COLO668 (cell line): ENCODE data around the gene WDR43.
A peak's percentile ranks its signal among the peaks of the same experiment; 100 is the strongest.

Experiments used
- DNase-seq: peaks from one replicate; lab custom pipeline; 2025; ENCODE audit not compliant: unreplicated experiment; lab: John Stamatoyannopoulos, UW

WDR43 gene, protein sequence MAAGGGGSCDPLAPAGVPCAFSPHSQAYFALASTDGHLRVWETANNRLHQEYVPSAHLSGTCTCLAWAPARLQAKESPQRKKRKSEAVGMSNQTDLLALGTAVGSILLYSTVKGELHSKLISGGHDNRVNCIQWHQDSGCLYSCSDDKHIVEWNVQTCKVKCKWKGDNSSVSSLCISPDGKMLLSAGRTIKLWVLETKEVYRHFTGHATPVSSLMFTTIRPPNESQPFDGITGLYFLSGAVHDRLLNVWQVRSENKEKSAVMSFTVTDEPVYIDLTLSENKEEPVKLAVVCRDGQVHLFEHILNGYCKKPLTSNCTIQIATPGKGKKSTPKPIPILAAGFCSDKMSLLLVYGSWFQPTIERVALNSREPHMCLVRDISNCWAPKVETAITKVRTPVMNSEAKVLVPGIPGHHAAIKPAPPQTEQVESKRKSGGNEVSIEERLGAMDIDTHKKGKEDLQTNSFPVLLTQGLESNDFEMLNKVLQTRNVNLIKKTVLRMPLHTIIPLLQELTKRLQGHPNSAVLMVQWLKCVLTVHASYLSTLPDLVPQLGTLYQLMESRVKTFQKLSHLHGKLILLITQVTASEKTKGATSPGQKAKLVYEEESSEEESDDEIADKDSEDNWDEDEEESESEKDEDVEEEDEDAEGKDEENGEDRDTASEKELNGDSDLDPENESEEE

DNA sequence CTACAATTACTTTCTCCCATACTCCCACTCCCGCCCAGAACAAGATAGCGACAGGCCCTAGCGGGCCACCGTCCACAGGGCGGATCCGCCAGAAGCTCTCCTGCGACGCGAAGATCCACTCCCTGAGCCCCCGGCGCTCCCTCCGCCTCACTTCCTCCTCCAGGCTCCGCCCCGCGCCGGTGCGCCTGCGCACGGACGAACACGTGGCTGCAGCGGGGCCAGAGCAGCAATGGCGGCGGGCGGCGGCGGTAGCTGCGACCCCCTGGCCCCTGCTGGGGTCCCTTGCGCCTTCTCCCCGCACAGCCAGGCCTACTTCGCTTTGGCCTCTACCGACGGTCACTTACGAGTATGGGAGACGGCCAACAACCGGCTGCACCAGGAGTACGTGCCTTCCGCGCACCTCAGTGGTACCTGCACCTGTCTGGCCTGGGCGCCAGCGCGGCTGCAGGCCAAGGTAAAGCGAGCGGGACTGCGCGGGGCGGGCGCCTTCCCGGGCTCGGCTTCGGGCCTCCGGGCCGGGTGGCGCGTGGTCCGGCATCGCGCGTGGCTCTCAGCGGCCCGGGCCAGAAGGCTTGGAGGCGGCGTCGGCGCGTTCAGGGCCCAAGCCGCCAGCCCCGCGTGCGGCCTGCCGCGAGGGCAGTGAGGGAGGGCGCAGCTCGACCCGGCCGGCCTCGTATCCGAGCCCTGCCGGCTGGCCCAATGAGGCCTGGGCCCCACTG is at the start of gene WDR43:
Gene WDR43 (plus strand): TSS at position 198 of the 719 bp plus-strand sequence. CDS start 32 bp downstream, at position 230.
- DNase-seq = peak; percentile 98

DNA sequence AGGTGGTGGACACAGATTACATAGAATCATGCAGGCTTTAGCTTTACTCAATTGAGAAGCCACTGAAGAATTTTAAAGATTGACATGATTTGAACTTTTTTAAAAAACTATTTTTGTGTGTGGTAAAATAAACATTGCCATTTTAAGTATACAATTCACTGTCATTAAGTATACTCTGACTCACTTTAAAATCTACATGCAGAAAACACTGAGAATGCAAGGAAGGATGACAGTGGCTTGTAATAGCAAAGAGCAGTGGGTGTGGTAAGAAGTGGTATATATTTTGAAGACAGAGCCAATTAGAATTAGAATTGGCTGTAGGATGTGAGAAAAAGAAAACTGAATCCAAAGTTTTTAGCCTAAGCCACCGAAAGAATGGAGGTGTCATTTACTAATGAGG is 39.3 kb upstream of the WDR43 start:
- DNase-seq = no peak

DNA sequence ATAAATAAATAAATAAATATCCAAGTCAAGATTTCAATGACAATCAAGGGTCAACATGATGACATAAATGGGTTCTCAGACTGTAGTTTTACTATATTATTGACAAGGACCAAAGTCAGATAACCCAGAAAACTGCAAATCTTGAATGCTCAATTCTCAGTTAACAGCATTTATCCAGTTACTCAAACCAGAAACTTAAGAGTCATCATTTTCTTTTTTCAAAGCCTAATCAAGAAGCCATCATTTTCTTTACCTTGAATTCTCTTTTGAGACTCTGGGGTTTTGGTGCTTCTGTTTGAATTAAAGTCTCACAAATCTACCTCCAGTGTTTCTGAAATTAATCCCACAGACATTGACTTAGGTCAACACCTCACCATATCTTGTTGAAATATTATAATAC is 38.5 kb upstream of the WDR43 start:
- no peak for DNase-seq

DNA sequence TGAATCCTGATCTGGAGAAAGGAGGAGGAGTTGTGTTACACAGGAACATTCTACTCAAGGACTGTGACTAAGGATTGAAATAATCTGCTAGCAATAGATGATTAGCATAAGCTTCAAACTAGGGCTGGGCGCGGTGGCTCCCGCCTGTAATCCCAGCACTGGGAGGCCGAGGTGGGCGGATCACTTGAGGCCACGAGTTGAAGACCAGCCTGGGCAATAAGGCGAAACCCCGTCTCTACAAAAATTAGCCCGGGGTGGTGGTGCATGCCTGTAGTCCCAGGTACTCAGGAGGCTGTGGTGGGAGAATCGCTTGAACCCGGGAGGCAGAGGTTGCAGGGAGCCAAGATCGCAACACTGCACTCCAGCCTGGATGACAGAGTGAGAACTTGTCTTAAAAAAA is 25.9 kb upstream of the WDR43 start:
- no peak for DNase-seq

DNA sequence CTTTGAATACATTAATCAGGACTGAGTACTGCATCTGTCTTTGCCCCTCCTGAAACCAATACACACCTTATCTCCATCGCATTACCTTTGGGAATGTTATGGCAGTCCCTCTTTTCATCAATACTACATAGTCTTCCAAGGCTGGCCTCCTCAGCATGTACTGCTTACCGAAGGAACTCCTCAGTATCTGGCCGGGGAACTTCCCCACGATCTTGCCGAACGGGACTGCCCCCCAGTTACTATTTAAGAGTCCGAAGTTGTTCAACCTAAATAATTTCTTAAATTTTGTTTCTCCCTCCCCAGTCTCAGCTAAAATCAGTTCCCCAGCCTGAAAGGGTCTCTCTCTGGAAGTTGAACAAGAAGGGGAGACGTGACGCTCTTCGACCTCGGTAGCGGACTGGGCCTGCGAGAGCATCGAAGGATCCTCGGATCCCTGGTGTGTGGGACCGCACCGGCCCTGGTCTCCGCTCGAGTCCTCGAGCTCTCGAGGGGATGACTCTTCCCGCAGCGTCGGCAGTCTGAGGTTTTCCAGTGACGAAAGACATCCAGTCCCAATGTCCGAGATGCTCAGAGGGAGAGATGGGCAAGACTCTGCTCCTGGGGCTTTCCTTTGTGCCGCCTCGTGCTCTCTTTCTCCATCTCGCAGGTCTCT is 24.8 kb upstream of the WDR43 start:
- peak; percentile 43 for DNase-seq

DNA sequence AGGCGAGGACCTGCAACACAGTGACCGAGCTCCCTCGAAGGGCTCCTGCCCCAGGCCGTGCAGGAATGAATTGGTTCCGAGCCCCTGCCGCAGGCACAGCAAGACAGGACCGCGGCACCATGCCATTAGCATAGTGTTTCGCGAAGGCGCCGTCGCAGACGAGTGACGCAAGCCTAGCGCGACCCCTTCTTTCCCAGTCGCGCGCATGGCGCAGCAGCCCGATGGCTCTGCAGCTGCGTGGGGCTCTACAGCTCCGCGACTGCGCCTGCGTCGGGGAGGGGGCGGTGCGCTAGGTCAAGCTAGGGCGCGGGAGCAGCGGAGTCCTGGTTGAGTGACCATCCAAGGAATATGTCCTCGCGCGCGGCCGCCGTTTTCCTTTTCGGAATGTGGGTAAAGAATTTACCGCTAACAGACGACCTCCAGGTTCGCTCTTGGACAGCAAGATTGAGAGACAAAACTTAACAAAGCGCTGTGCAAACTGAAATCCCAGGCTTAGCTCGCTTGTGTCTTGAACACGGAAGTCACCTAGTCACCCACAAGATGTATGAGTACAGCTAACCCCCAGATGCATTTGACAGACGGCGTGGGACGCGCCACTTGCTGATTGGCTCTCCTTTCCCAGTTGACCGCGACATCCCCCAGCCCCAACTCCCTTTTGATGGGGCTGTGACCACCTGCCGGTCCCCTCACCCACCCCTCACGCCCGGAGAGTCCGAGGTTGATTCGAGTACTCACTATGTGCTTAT is 24.1 kb upstream of the WDR43 start, which contains the start of gene TRMT61B:
Gene TRMT61B (minus strand): TSS at position 164 of the 746 bp plus-strand sequence. CDS start 32 bp downstream, at position 132.
- DNase-seq = peak; percentile 97

DNA sequence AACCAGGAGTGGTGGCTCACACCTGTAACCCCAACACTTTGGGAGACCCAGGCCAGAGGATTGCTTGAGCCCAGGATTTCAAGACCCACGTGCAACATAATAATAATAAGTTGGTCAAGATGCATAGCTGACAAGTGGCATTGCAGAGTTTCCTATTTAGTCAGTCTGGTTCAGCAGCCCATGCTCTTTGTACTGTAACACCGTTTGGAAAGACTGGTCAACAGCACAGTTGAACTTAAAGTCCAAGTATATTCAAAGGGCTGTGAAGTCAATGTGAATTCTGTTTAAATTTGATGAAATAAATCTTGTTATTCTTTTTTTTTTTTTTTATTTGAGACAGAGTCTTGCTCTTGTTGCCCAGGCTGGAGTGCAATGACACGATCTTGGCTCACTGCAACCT is 22.8 kb upstream of the WDR43 start:
- no peak for DNase-seq

DNA sequence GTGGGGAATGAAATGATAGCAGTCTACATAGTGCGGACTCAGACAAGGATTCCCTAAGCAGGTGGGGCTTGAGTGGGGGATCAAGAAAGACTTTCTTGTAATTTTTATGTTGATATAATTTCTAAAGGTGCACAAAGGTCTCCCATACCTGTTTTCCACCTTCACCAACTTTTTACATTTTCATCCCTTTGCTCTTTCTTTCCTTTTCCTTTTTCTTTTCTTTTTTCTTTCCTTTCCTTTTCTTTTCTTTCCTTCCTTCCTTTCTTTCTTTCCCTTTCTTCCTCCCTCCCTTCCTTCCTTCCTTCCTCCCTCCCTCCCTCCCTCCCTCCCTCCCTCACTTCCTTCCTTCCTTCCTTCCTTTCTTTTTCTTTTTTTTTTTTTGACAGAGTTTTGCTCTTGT is 14.3 kb upstream of the WDR43 start:
- no peak for DNase-seq

DNA sequence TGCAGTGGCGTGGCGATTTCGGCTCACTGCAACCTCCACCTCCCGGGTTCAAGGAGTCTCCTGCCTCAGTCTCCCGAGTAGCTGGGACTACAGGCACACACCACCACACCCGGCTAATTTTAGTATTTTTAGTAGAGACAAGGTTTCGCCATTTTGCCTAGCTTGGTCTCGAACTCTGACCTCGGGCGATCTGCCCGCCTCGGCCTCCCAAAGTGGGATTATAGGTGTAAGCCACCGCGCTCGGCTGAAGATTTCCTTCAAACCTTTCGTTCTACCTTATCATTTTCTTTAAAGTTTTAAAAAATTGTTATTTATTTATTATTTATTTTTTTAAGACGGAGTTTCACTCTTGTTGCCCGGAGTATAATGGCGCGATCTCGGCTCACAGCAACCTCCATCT is 979 bp upstream of the WDR43 start:
- no peak for DNase-seq

DNA sequence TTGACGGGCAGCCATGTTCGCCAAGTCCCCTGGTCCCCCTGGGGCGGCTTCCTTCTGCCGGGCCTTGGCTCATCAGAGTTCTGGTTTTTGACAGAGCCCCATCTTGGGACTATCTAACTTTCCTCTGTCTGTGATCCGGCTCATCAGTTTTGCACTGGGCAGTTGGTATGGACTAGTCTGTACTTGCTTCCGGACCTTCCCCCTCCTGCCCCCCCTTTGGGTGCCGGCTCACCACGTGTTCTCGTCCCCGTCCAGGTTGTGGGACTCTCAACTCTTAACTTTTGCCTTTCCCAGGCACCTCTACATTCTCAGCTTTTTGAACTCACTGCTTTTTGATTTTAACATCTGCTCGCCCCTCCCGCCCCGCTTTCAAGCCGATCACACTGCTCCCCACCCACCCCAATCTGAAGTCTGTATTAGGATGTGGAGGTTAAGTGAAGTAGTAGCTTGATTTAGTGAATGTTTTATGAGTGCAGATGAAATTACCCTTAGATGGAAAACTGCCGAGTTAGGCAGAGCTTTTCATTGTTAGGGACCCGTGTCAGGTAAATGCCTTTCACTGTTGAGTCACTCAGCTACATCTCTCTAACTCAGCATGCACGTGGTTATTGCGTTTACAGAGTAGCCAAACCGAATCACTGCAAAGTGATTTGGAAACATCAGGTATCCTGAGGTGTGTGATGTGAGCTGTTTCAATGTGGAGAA is 874 bp downstream of the WDR43 start:
- DNase-seq = peak; percentile 51

DNA sequence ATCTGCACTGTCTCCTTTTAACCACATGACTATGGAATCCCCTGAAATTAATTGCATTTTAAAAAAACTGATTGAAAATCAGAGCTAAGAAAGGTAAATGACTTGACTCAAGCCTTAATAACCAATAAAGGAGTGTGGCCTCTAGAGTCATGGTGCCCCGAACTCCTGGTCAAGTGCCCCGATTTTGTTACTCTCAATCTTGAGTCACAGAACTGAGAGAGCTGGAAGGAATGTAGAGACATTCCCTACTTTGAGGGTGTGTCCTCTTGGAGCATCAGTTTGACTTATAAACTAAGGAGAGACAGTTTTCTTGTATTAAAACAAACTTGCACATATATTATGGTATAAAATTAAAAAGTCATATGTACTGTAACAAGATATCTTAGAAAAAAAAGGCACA is 2.4 kb downstream of the WDR43 start:
- no peak for DNase-seq

DNA sequence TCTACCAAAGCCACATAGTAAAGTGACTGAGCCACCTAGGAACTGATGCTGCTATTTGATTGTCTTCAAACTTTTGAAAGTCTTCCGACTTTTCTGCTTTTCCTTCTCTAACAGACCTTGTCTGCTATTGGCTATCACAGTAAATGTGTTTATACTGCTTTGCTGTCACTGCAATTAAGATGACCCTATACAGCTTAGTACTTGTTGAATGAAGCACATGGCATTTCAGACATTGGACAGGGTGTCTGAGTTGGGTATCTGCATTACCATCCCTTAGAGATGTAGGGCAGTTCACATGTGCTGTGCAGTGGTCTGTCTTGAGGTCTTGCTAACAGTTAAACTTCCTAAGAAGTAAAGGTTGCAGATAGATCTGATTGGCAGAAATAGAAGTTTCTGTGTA is 3.6 kb downstream of the WDR43 start:
- no peak for DNase-seq

DNA sequence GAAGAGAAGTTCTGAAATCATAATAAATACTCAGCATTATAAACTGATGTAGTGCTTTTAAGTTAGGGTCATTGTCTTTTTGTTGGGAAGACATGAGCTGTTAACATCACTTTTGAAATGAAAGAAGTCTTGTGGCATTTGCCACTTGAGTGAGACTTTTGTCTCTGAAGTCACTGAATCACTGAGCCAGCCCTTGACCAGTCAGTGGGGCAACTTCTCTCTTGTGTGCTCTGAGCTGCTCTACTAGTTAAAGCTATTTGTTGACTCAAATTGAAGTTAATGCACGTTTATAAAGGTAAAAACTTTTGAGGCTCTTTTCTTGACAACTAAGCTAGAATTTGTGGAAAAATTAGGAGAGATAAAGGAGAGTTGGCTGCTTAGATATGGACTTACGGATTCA is 6.7 kb downstream of the WDR43 start:
- no peak for DNase-seq

DNA sequence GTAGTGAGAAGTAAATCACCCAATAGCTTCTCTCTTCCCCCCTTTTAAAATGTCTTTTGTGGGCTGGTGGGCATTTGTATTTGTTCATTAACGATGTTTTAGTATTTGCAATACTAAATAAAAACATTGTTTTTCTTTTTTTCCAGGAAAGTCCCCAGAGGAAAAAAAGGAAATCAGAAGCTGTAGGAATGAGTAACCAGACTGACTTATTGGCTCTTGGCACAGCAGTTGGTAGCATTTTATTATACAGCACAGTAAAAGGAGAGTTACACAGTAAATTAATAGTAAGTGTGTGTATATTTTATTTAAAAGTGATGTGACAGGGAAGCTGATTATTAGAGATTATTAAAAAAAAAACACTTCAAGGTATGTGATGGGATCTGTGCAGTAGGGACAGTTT is 7.4 kb downstream of the WDR43 start:
- DNase-seq = no peak

DNA sequence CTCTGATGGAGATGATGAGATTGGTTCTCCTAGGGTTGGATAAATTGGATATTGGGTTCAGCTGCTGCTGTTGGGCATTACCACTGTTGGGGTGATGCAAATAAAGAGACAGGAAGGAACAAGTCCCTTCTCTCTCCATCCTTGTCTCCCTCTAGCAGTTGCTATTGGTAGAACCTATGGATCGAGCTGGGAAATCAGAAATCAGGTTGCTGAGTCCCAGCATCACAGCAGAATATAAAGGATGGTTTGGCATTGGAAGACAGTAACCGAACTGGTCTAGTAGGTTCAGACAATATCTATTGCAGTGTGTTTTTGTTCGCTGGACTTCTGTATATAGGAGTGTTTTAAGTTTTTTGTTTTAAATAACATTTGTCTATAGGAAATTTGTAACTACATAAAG is 8.1 kb downstream of the WDR43 start:
- no peak for DNase-seq

DNA sequence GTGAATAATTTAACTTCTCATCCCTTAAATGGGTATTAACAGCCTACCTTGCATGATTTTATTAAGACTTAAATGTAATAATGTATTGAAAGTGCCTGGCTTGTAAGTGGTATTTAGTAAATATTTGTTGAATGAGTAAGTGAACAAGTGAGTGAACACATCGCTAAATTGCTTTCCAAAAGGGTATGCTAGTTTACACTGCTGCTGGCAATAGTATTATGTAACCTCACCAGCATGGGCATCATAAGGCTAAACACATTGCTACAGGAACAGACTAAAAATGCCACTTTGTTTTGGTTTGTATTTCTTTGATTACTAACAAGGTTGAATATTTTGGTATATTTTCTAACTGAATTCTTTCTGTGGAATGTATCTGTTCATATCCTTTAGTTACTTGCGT is 9.8 kb downstream of the WDR43 start:
- DNase-seq = no peak

DNA sequence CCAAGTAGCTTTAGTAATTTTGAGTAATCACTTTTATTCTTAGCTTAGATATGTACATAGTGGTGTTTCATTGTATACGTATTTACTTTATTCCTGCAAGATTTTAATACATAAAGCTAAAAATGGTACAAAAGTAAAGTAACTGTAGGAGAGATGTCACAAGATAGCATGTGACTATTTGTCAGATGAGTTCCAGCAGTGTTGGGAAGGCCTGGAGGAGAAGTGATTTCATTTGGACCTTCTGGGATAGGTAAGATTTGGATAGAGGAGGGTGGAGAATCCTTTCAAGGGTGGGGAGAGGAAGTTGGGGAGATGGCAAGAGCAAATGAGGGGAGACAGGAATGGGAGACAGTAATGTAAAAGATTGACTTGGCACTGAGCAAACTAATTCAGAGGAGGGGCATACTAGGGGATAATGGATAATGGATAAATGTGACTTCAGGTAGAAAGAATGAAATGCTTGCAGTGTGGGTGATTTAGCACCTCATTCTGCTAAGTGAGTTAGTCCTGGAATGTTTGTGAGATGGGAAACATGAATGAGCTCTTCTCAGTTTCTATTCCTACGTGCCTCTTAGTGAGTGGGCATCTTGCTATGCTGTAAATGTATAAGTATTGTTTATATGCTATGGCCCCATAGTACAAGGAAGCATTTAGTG is 10.5 kb downstream of the WDR43 start:
- no peak for DNase-seq

DNA sequence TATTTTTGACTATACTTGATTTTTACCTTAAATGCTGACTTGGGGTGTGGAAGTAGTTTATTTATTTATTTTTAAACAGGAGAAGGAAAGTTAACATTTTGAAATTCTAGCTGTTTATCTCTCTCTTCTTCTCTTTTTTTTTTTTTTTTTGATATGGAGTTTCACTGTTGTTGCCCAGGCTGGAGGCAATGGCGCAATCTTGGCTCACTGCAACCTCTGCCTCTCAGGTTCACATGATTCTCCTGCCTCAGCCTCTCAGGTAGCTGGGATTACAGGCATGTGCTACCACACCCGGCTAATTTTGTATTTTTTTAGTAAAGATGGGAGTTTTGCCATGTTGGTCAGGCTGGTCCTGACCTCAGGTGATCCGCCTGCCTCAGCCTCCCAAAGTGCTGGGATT is 11.1 kb downstream of the WDR43 start:
- DNase-seq = no peak

DNA sequence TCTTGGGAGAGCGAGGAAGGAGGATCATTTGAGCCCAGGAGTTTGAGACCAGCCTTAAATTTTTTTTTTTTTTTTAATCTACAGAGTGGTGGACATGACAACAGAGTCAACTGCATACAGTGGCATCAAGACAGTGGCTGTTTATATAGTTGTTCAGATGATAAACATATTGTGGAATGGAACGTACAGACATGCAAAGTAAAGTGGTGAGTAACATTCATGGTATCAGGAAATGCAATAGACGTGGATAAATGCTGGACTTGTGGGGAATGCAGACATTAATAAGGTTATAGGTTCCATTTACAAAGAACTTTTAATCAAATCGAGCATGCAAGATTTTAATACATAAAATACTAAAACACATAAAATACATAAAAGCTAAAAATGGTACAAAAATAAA is 11.9 kb downstream of the WDR43 start:
- DNase-seq = no peak

DNA sequence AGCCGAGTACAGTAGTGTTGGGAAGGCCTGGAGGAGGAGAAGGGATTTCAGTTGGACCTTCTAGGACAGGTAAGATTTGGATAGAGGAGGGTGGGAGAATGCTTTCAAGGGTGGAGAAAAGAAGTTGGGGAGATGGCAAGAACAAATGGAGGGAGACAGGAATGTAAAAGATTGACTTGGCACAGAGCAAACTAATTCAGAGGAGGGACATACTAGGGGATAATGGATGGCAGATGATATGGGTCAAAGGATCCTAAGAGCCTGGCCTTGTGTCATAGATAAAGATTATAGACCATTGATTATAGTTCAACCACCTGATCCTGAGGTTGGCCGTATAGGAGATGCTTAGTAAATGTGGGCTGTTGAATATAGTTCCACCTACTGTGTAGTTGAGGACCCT is 12.4 kb downstream of the WDR43 start:
- DNase-seq = no peak
